ENCODE results near the gene NDUFS3.
A peak's percentile ranks its signal among the peaks of the same experiment; 100 is the strongest.

NDUFS3 gene

GRCh38 chr11:47571895-47572294 lies 7.0 kb upstream of the NDUFS3 start:
- Histone ChIP-seq H3K4me3 (no peak overlapping the region), H3K4me2 (no peak overlapping the region), H3K9ac (no peak overlapping the region; the same call in 1 of the 2 replicates), H3K9me3 (no peaks in the 10 kb centered on the region), H4K20me1 (peaks cover 55% of the 10 kb centered on the region), H3K36me3 (peaks cover 92% of the 10 kb centered on the region), H3K27ac (no peak overlapping the region), H3K27me3 (no peaks in the 10 kb centered on the region), H3K4me1 (peaks cover 12% of the 10 kb centered on the region)
- no peak for TF ChIP-seq Cebpa-rat (IDR thresholded peaks at IDR 0.05)

GRCh38 chr11:47572715-47573255 lies 6.1 kb upstream of the NDUFS3 start:
- Histone ChIP-seq H3K4me1 (peaks cover 16% of the 10 kb centered on the region), H4K20me1 (peaks cover 61% of the 10 kb centered on the region), H3K9me3 (no peaks in the 10 kb centered on the region), H3K9ac (no peak overlapping the region), H3K27me3 (no peaks in the 10 kb centered on the region), H3K4me3 (no peak overlapping the region), H3K36me3 (peaks cover 98% of the 10 kb centered on the region), H3K27ac (no peak overlapping the region), H3K4me2 (no peak overlapping the region)
- no peak for TF ChIP-seq Cebpa-rat (IDR thresholded peaks at IDR 0.05)

- Histone ChIP-seq H3K9ac (no peak overlapping the region), H3K27ac (no peak overlapping the region), H3K4me1 (peaks cover 21% of the 10 kb centered on the region), H3K9me3 (no peaks in the 10 kb centered on the region), H4K20me1 (peaks cover 65% of the 10 kb centered on the region), H3K27me3 (no peaks in the 10 kb centered on the region), H3K4me3 (no peak overlapping the region), H3K4me2 (no peak overlapping the region), H3K36me3 (peaks cover 96% of the 10 kb centered on the region)
- no peak for TF ChIP-seq Cebpa-rat (IDR thresholded peaks at IDR 0.05)
Observed at GRCh38 chr11:47573321-47573720, 5.6 kb upstream of the NDUFS3 start.

GRCh38 chr11:47577460-47578041 lies 1.3 kb upstream of the NDUFS3 start:
- peak overlapping the region; percentile 81 for H3K4me3 ChIP-seq

GRCh38 chr11:47583844-47584243 lies 5.0 kb downstream of the NDUFS3 start:
- Histone ChIP-seq H3K27me3 (no peaks in the 10 kb centered on the region), H3K4me3 (no peak overlapping the region), H4K20me1 (no peaks in the 10 kb centered on the region), H3K4me1 (peaks cover 29% of the 10 kb centered on the region), H3K9me3 (no peaks in the 10 kb centered on the region), H3K36me3 (peaks cover 67% of the 10 kb centered on the region), H3K27ac (no peak overlapping the region), H3K9ac (no peak overlapping the region), H3K4me2 (no peak overlapping the region)
- no peak for TF ChIP-seq Cebpa-rat (IDR thresholded peaks at IDR 0.05)

More at GRCh38 chr11:47577460-47578041, 1.3 kb upstream of the NDUFS3 start:
- Histone ChIP-seq H3K4me2 (peak overlapping the region; percentile 94), H3K27ac (0 out of 2 replicates have a peak overlapping the region, but pooled peaks have one; percentile 86), H3K36me3 (peaks cover 78% of the 10 kb centered on the region), H3K4me1 (peaks cover 35% of the 10 kb centered on the region), H3K9ac (peak overlapping the region; percentile 88), H4K20me1 (peaks cover 33% of the 10 kb centered on the region), H3K27me3 (no peaks in the 10 kb centered on the region), H3K9me3 (no peaks in the 10 kb centered on the region)
- no peak for TF ChIP-seq Cebpa-rat (IDR thresholded peaks at IDR 0.05)

GRCh38 chr11:47586098-47586855 lies 7.4 kb downstream of the NDUFS3 start, which contains the start of gene FAM180B:
Gene FAM180B, plus strand, starts transcription at chr11:47586678. Its CDS starts 91 bp downstream, at chr11:47586769.
- no peak for TF ChIP-seq Cebpa-rat (IDR thresholded peaks at IDR 0.05)
- Histone ChIP-seq H3K4me1 (peaks cover 27% of the 10 kb centered on the region), H3K36me3 (peaks cover 70% of the 10 kb centered on the region), H3K9me3 (no peaks in the 10 kb centered on the region), H3K27ac (peak within 1 kb of the TSS; percentile 44), H3K4me3 (no peak within 1 kb of the TSS), H3K27me3 (no peaks in the 10 kb centered on the region), H3K9ac (no peak within 1 kb of the TSS), H4K20me1 (no peaks in the 10 kb centered on the region), H3K4me2 (peak within 1 kb of the TSS; percentile 25; the same call in 1 of the 2 replicates)

- Histone ChIP-seq H4K20me1 (no peaks in the 10 kb centered on the region), H3K4me3 (no peak overlapping the region), H3K27ac (peak overlapping the region; percentile 44; the same call in 1 of the 2 replicates), H3K4me1 (peaks cover 36% of the 10 kb centered on the region), H3K36me3 (peaks cover 61% of the 10 kb centered on the region), H3K9me3 (no peaks in the 10 kb centered on the region), H3K27me3 (peaks cover 5% of the 10 kb centered on the region), H3K9ac (no peak overlapping the region), H3K4me2 (peak overlapping the region; percentile 25; the same call in 1 of the 2 replicates)
- TF ChIP-seq Cebpa-rat (IDR thresholded peaks at IDR 0.05), result no peak
Observed at GRCh38 chr11:47587039-47587716, 8.3 kb downstream of the NDUFS3 start.

GRCh38 chr11:47587723-47588326 lies 9.0 kb downstream of the NDUFS3 start:
- Histone ChIP-seq H3K9ac (peak overlapping the region; percentile 36; the same call in 1 of the 2 replicates), H3K9me3 (no peaks in the 10 kb centered on the region), H3K27me3 (peaks cover 12% of the 10 kb centered on the region), H3K4me2 (peak overlapping the region; percentile 25; the same call in 1 of the 2 replicates), H4K20me1 (no peaks in the 10 kb centered on the region), H3K27ac (peak overlapping the region; percentile 44), H3K4me3 (no peak overlapping the region), H3K4me1 (peaks cover 43% of the 10 kb centered on the region), H3K36me3 (peaks cover 55% of the 10 kb centered on the region)
- TF ChIP-seq Cebpa-rat (IDR thresholded peaks at IDR 0.05), result no peak

GRCh38 chr11:47589118-47589517 lies 10.2 kb downstream of the NDUFS3 start:
- Histone ChIP-seq H3K36me3 (peaks cover 42% of the 10 kb centered on the region), H3K4me1 (peaks cover 56% of the 10 kb centered on the region), H3K4me2 (no peak overlapping the region), H3K27ac (no peak overlapping the region), H4K20me1 (no peaks in the 10 kb centered on the region), H3K9me3 (no peaks in the 10 kb centered on the region), H3K27me3 (peaks cover 25% of the 10 kb centered on the region), H3K4me3 (no peak overlapping the region), H3K9ac (no peak overlapping the region)
- TF ChIP-seq Cebpa-rat (IDR thresholded peaks at IDR 0.05), result no peak

All from BLaER1 (cell line).